Measurements from ENCODE around the gene PAPSS2. TPM values are rescaled to one million over a fixed set of nuclear protein-coding genes. Genes with fewer than 3 reads are reported as not detected.

Gene PAPSS2
- total RNA-seq, 4 donors from 2014 or later = 17.3 to 117 (median 88.4) TPM

DNA sequence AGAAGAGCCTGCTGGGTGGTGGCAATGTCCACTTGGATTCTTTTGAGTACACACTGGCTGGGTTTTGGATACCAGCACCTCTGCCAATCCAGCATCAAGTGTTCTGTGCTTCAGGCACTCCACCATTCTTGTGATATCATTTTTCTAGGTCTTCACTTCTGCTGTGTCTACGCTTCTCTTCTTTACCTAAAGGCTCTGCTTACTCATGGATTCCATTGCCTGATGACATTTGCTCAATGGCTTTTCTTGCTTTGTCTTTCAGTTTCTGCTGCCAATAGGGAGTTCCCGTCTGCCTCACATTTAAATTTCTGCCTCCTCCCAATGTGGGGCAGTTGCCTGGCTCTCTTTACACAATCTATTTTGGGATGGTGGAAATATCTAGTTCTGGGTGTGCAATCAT lies 12.7 kb upstream of the PAPSS2 start:
- no peaks in the 10 kb centered on the region for H3K27me3 ChIP-seq
- no peak for TF ChIP-seq CTCF (IDR thresholded peaks at IDR 0.05)
- no peak for TF ChIP-seq POLR2AphosphoS5 (IDR thresholded peaks at IDR 0.05)
- TF ChIP-seq EP300 (IDR thresholded peaks at IDR 0.05; ENCODE audit: low read depth) = no peak
- no peak for TF ChIP-seq POLR2A (IDR thresholded peaks at IDR 0.05)
- in situ Hi-C loops (cut with MboI; ENCODE audit: low pct_ligation_motif_present in 1 of 4, low pct_unique_long_range_greater_than_20kb in 1 of 4, low sequenced_read_pairs in 3 of 4) = loop anchor here in 1 of 4 donors (10.0 kb wide), 1 partner anchor 118 kb away; no protein-coding TSS in a partner anchor
- no peaks in the 10 kb centered on the region for H3K36me3 ChIP-seq
- intact Hi-C loops (cut with DNase I; ENCODE audit: low total_unique reads) = no loop called here
- WGBS, 2 donors (ENCODE audit: low coverage in 1 of 2) = 64 to 70% methylated on average over 2 of the region's 2 CpGs
- H3K9me3 ChIP-seq = no peaks in the 10 kb centered on the region
- no peak overlapping the region for H3K27ac ChIP-seq
- H3K4me1 ChIP-seq = no peaks in the 10 kb centered on the region
- DNase-seq = no peak
- no peak overlapping the region for H3K4me3 ChIP-seq

DNA sequence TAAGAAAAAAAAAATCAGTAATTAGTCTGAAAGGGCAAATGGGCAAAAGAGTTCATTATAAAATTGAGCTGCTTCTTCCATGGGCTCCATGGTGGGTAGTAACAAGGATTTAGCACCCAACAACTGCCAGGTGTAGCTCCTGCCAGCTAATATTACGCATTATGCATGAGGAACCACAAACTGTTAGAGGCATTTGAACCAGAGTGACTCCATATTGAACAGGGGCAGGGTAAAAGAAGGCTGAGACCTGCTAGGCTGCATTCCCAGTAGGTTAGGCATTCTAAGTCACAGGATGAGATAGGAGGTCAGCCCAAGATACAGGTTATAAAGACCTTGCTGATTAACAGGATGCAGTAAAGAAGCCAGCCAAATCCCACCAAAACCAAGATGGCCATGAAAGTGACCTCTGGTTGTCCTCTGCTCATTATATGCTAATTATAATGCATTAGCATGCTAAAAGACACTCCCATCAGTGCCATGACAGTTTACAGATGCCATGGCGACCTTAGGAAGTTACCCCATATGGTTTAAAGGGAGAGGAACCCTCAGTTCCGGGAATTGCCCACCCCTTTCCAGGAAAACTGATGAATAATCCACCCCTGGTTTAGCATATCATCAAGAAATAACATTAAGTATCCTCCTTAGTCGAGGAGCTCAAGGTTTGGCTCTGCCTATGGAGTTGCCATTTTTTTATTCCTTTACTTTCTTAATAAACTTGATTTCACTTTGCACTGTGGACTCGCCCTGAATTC lies 8.7 kb upstream of the PAPSS2 start:
- 89 to 94% methylated on average over 2 to 5 of the region's 5 CpGs for WGBS, 2 donors (ENCODE audit: low coverage in 1 of 2)
- H3K4me3 ChIP-seq = no peak overlapping the region
- in situ Hi-C loops (cut with MboI; ENCODE audit: low pct_ligation_motif_present in 1 of 4, low pct_unique_long_range_greater_than_20kb in 1 of 4, low sequenced_read_pairs in 3 of 4) (loop anchor here in 1 of 4 donors (10.0 kb wide), 1 partner anchor 74 kb away; no protein-coding TSS in a partner anchor), intact Hi-C loops (cut with DNase I; ENCODE audit: low total_unique reads) (loop anchor here (10.0 kb wide), 1 partner anchor 94 kb away; no protein-coding TSS in a partner anchor)
- DNase-seq = no peak
- H3K27me3 ChIP-seq = no peaks in the 10 kb centered on the region
- H3K9me3 ChIP-seq = no peaks in the 10 kb centered on the region
- H3K36me3 ChIP-seq = no peaks in the 10 kb centered on the region
- no peak for TF ChIP-seq POLR2A (IDR thresholded peaks at IDR 0.05)
- TF ChIP-seq CTCF (IDR thresholded peaks at IDR 0.05) = no peak
- no peak for TF ChIP-seq EP300 (IDR thresholded peaks at IDR 0.05; ENCODE audit: low read depth)
- TF ChIP-seq POLR2AphosphoS5 (IDR thresholded peaks at IDR 0.05) = no peak
- no peaks in the 10 kb centered on the region for H3K4me1 ChIP-seq
- no peak overlapping the region for H3K27ac ChIP-seq

- intact Hi-C loops (cut with DNase I; ENCODE audit: low total_unique reads) = loop anchor here (10.0 kb wide), 1 partner anchor 93 kb away; no protein-coding TSS in a partner anchor
- H3K4me1 ChIP-seq = peaks cover 0 to 5% (median 0%) of the 10 kb centered on the region in 4 donors
- in situ Hi-C loops (cut with MboI; ENCODE audit: low pct_ligation_motif_present in 1 of 4, low pct_unique_long_range_greater_than_20kb in 1 of 4, low sequenced_read_pairs in 3 of 4) = loop anchor here in 1 of 4 donors (10.0 kb wide), 1 partner anchor 73 kb away; no protein-coding TSS in a partner anchor
- H3K27me3 ChIP-seq = no peaks in the 10 kb centered on the region
- DNase-seq = no peak
- 50 to 54% methylated on average over 6 of the region's 6 CpGs for WGBS, 2 donors (ENCODE audit: low coverage in 1 of 2)
- H3K27ac ChIP-seq = no peak overlapping the region
- TF ChIP-seq POLR2AphosphoS5 (IDR thresholded peaks at IDR 0.05) = no peak
- H3K36me3 ChIP-seq = no peaks in the 10 kb centered on the region
- H3K9me3 ChIP-seq = no peaks in the 10 kb centered on the region
- no peak overlapping the region for H3K4me3 ChIP-seq
Measured at GRCh38 chr10:87651801-87652200, 7.9 kb upstream of the PAPSS2 start.

GRCh38 chr10:87652261-87652660 lies 7.4 kb upstream of the PAPSS2 start:
- H3K27ac ChIP-seq = no peak overlapping the region
- peaks cover 0 to 9% (median 0%) of the 10 kb centered on the region in 4 donors for H3K4me1 ChIP-seq
- H3K4me3 ChIP-seq = no peak overlapping the region
- DNase-seq = no peak
- H3K9me3 ChIP-seq = no peaks in the 10 kb centered on the region
- in situ Hi-C loops (cut with MboI; ENCODE audit: low pct_ligation_motif_present in 1 of 4, low pct_unique_long_range_greater_than_20kb in 1 of 4, low sequenced_read_pairs in 3 of 4) (loop anchor here in 1 of 4 donors (10.0 kb wide), 1 partner anchor 73 kb away; no protein-coding TSS in a partner anchor), intact Hi-C loops (cut with DNase I; ENCODE audit: low total_unique reads) (loop anchor here (10.0 kb wide), 1 partner anchor 93 kb away; no protein-coding TSS in a partner anchor)
- 71 to 97% methylated on average over 1 of the region's 1 CpG for WGBS, 2 donors (ENCODE audit: low coverage in 1 of 2)
- H3K36me3 ChIP-seq = no peaks in the 10 kb centered on the region
- H3K27me3 ChIP-seq = no peaks in the 10 kb centered on the region
- TF ChIP-seq CTCF (IDR thresholded peaks at IDR 0.05) = no peak
- no peak for TF ChIP-seq POLR2A (IDR thresholded peaks at IDR 0.05)
- no peak for TF ChIP-seq EP300 (IDR thresholded peaks at IDR 0.05; ENCODE audit: low read depth)
- TF ChIP-seq POLR2AphosphoS5 (IDR thresholded peaks at IDR 0.05) = no peak

All from transverse colon (tissue), 4 donors.